GM10266 (cell line): ENCODE results near the gene UNK.

Experiments used
- DNase-seq: peaks from one replicate; pipeline ENCODE4 v3.0.0; 2012; ENCODE audit errors: extremely low spot score
- TF ChIP-seq, protein P1 (sequence below): IDR thresholded peaks from 2 replicates; pipeline ENCODE4 v1.5.1; 2012; ENCODE audit warnings: mild to moderate bottlenecking, low read depth; ENCODE audit not compliant: control insufficient read depth, insufficient read depth; ENCODE audit errors: missing control alignments

Gene UNK

GRCh38 chr17:75835654-75835987 lies 51.0 kb downstream of the UNK start:
- DNase-seq: no peak
- TF ChIP-seq, protein P1, sequence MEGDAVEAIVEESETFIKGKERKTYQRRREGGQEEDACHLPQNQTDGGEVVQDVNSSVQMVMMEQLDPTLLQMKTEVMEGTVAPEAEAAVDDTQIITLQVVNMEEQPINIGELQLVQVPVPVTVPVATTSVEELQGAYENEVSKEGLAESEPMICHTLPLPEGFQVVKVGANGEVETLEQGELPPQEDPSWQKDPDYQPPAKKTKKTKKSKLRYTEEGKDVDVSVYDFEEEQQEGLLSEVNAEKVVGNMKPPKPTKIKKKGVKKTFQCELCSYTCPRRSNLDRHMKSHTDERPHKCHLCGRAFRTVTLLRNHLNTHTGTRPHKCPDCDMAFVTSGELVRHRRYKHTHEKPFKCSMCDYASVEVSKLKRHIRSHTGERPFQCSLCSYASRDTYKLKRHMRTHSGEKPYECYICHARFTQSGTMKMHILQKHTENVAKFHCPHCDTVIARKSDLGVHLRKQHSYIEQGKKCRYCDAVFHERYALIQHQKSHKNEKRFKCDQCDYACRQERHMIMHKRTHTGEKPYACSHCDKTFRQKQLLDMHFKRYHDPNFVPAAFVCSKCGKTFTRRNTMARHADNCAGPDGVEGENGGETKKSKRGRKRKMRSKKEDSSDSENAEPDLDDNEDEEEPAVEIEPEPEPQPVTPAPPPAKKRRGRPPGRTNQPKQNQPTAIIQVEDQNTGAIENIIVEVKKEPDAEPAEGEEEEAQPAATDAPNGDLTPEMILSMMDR: no peak

DNA sequence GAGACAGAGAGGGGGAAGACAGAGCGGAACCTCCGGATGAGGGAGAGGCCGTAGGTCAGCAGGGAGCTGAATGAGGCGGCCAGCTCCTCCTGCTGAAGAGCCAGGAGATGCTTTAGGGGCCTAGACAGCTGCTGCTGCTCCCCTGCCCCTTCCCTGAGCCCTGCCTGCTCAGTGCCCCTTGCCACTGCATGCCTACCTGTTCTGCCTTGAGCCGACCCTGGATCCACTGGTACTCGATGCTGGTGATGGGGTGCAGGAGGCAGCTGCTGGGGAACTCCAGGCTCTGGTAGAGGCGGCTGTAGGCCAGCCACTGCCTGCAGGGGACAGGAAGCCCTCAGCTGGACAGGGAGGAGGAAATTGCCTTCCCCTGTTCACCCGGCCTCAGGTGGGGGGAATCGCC lies 52.0 kb downstream of the UNK start:
- TF ChIP-seq, protein P1: no peak
- DNase-seq: no peak

- TF ChIP-seq, protein P1: no peak
- no peak for DNase-seq
Measured at GRCh38 chr17:75837899-75838298, 53.3 kb downstream of the UNK start.

DNA sequence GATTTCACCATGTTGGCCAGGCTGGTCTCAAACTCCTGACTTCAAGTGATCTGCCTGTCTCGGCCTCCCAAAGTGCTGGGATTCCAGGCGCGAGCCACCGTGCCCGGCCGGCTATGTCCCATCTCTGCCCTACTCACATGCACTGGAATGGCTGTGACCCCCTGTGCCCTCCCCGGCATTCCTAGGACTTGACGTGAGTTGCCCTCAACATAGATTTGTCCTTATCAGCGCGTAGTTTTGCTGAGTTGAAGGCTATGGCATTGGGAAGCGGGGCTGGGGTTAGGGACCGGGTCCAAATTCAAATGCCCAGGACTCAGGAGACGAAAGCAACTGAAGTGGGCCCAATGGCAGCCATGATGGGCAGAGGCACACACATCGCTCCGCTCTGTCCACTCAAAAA lies 53.8 kb downstream of the UNK start:
- TF ChIP-seq, protein P1: no peak
- DNase-seq: no peak

DNA sequence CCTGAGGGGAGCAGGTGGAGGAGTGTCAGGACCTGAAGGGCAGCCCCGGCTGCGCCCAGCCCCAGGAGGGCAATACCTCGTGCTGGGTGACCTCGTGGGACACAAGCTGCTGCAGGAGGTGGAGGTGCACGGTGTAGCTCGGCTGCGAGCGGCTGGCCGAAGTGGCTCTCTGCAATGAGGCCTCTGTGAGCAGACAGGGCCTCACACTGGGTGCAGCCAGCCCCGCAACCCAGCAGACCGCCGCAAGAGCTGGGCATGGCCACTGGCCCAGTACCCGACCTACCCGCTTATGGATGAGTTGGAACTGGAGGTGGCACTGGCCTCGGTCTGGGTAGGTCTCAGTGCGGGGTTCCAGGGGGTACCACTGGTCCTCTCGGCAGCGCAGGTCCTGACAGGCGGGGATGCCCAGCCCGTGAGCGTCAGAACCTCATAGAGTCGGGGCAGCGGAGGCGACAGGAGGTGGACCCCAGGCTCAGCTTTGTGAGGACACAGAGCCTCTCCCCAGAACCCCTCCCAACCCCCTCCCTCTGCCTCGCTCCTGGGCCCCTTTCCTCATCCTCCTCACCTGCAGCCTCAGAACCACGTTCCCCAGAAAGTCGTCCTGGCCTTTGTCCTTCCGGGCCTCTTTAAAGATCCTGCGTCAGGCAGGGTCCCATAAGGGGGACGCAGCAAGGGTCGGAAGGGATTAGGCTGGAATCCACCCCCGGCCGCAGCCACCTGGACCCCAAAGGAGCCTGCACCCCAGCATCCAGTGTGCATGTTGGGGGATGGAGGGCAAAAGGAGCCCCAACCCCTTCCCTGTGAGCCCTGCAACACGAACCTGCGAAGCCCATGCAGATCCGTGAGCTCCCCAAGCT lies 55.6 kb downstream of the UNK start:
- TF ChIP-seq, protein P1: no peak

GRCh38 chr17:75840799-75841164 lies 56.2 kb downstream of the UNK start:
- DNase-seq: no peak
- TF ChIP-seq, protein P1: no peak

More for the DNA sequence above, 55.6 kb downstream of the UNK start:
- no peak for DNase-seq

DNA sequence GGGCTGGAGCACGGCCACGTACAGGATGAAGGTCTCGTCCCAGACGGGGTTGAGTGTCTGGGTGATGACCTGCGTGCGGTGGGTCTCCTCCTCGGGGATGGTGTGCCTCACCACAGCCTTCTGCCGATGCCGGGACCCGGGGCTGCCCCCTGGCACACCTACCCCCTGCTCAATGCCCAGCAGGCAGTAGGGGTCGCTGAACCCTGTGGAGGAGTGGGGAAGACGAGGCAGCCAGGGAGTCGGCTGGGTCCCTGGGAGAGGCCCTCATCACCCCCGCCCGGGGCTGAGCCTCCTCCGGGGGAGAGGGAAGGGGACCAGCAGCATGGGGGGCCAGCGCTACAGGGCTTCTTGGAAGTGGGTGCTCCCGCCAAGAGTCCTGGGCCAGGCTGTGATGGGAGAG lies 57.8 kb downstream of the UNK start:
- TF ChIP-seq, protein P1: no peak

More for the DNA sequence above, 57.8 kb downstream of the UNK start:
- no peak for DNase-seq
